T1000 (cell line): Measurements from ENCODE around the gene SLC25A45.

ENCODE experiments used
- DNase-seq: peaks from one replicate; lab custom pipeline; 2025; ENCODE audit warnings: mixed read lengths; lab: John Stamatoyannopoulos, UW

Gene SLC25A45

DNA sequence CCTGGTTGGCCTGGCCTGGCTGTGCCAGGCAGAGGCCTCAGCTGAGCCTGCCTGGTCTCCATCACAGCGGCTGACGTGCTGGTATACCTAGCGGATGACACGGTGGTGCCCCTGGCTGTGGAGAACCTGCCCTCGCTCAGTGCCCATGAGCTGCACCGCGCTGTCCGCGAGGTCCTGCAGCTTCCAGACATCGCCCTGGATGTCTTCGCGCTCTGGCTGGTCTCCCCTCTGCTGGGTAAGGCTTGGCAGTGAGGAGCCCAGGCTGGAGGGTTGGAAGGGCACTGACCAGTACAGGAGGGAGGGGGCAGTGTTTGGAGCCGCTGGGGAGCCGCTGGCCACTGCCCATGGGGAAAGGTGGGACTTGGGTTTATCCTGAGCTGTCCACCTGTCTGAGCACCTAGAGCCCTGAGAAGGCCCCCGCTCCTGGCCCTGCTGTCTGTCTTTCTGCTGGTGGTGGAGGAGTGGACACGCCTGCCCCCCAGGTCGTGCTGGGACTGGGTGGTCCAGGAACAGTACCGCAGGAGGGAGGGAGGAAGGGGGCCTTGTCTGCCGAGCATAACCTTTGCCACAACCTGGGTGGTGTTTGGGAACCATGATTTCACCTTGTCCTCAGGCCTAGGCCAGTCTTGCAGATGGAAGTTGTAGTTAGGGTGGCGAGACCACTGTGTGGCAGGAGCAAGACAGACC, 7.0 kb upstream of the SLC25A45 start:
- no peak for DNase-seq

- no peak for DNase-seq
These were observed 6.3 kb upstream of the SLC25A45 start for GRCh38 chr11:65388731-65389130.

DNA sequence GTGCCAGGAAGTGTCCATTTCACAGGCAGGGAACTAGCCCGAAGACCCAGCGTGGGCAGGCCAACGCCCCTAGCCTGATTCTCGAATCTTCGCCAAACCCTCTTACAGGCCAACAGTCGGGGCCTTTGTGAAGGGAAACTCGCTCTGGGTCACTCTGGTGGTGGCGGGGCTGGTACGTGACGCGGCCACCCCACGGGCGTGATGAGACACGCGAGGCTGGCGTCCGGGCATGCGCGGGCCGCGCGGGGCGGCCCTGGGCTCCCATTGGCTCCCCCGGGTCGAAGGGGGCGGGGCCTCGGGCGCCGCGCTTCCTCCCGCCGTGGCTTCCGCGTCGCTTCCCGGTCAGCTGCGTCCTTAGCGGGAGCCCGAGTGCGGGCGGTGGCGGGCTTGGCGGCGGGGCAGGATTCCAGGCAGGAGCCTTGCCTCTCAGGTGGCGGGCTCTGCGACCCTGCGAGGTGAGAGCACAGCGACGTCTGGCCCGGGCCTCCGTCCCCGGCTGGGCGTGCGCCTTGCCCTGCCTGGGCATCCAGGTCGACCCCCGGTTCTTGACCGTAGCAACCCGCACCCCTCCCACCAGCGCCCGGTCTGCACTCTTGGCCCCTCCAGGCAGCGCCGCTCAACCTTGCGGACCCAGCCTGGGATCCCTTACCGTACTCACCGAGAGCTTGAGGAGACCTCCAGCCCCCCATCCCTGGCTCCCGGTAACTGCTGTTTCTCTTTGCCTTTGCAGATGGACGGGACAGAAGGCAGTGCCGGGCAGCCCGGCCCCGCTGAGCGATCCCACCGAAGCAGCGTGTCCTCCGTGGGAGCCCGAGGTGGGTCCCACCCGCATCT, 4.1 kb upstream of the SLC25A45 start, which contains the start of gene FRMD8:
Gene FRMD8, plus strand, starts transcription at position 331 of the 834 bp plus-strand sequence. Its CDS starts 400 bp downstream, at position 731.
- peak; percentile 82 for DNase-seq

DNA sequence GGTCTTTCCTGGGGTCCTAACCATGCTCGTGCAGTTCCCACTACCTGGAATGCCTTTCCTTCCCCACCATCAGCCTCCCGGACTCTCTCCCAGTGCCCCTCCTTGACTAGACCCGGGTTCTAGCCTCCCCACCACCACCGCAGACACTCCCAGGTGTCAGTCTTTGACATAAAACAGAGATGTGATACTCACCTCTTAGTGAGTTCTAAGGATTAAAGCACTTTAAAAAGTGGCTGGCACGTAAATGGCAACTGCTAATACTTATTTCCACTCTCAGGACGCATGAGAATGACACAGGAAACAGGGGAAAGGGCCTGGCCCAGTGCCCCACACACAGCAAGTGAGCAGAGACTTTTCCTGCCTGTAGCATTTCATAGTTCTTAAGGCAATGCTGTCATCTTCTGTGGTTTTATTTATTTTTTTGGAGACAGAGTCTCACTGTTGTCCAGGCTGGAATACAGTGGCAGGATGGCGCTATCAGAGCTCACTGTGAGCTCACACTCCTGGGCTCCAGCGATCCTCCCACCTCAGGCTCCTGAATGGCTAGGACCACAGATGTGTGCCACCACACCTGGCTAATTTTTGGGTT, 1.9 kb upstream of the SLC25A45 start:
- DNase-seq, result no peak

- DNase-seq, result no peak
These were observed 1.3 kb upstream of the SLC25A45 start for GRCh38 chr11:65383778-65384177.

DNA sequence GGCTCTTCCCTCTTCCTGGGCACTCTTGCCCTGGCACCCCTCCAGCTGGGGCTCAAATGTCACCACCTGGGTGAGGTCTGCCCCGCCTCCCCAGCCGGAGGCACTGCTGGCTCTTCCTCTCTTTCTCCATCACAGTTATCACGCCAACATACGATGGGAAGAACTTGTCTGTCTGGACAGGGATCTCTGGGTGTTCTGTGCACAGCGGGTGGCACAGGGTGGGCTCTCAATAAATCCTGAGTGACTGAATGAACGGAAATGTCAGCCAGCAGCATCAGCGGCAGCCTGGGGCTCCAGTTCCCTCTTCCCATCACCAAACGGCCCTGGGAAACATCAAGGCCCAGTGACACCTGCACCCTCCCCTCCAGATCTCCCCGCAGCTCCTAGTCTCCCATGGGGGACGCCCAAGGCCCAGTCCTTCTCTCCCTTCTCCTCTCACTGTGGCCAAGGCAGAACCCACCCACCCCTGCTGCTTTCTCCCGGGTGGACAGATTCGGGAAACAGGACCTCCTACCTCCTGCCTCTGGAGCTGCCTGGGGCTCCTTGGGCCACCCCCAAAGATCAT, 440 bp upstream of the SLC25A45 start:
- DNase-seq, result no peak

- DNase-seq, result no peak
These were observed 772 bp downstream of the SLC25A45 start for GRCh38 chr11:65381716-65382032.

DNA sequence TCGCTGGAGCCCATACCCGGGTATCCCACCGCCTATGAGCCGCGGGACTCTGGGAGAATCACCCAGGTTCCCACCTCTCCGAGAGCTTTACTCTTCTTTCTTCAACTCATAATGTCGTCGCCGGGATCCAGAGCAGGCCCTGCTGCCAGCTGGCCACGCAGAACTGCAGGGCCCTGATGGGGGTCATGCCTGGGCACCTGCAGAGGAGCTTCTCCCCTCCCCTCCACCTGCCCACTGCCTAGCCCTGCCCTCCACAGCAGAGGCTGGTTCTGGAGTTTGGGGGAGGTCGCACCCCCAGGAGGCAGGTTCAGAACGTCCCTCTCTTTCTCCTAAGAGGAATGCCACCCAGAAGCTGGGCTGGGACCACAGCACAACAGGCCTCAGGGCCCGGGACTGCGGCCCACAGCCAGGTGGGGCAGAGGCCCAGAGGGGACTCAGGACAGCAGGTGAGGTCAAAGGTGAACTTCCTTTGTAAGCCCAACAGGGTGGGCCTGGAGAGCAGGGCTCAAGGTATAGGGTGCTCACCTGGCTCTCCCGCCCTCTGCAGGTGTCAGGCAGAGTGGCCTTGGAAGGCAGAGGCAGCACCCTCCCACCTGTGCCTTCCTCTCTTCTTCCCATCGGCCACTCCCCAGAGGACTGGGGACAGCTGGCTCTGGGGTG, 1.9 kb downstream of the SLC25A45 start:
- no peak for DNase-seq

DNA sequence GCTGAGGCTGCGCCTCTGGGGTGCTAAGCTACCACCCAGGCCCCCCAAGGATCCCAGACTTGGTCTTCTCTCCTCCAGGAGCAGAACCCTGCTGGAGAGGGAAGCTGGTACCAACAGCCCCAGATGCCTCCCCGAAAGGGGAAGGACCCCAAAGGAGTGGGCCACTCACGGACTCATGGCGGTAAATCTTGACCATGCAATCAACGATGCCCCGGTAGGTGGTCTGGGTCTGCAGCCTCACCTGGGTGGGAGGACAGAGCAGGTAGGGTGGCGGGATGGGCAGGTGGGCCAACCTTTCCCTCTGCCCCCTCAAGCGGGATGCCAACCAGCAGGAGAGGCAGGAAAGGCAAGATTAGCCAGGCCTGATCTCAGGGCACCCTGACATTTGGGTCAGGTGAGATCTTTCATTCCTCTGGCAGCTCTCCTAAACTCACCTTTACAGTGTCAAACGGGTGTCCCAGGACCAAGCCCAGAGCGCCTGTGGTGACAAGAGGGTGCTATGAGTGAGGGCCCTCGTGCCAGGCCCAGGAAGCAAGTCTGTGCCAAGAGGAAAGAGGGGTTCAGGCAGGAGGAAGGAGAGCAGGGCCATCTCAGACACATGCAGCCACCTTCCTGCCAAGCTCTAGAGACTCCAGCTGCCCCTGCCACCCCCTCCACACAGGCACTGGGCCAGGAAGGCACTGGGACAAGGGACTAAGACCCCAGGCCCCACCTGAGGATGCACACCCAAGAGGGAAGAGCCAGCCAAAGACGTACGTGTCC, 2.6 kb downstream of the SLC25A45 start:
- DNase-seq, result no peak

GRCh38 chr11:65378928-65379638, 3.4 kb downstream of the SLC25A45 start:
- no peak for DNase-seq

GRCh38 chr11:65378208-65378927, 4.1 kb downstream of the SLC25A45 start:
- DNase-seq, result no peak

GRCh38 chr11:65377777-65378176, 4.7 kb downstream of the SLC25A45 start:
- DNase-seq, result no peak

DNA sequence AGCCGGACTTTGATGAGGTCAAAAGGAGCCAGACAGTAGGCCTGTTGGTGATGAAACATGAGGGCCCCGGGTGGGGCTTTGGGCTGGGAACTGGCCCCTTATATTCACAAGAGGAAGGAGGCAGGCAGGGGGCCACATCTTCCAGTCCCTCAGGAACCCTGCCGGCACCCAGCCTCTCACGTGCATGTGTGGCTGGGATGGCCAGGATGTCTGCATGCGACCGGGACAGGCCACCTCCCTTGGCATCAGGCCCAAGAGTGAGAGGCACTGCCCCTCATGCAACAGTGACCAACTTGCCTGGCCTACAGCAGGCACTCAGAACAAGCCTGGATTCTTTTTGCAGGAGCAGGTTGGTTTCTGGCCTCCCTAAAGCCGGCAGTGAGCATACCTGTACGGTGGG, 5.4 kb downstream of the SLC25A45 start:
- no peak for DNase-seq

GRCh38 chr11:65376138-65376713, 6.2 kb downstream of the SLC25A45 start:
- no peak for DNase-seq

- no peak for DNase-seq
These were observed 7.4 kb downstream of the SLC25A45 start for GRCh38 chr11:65375012-65375411.

DNA sequence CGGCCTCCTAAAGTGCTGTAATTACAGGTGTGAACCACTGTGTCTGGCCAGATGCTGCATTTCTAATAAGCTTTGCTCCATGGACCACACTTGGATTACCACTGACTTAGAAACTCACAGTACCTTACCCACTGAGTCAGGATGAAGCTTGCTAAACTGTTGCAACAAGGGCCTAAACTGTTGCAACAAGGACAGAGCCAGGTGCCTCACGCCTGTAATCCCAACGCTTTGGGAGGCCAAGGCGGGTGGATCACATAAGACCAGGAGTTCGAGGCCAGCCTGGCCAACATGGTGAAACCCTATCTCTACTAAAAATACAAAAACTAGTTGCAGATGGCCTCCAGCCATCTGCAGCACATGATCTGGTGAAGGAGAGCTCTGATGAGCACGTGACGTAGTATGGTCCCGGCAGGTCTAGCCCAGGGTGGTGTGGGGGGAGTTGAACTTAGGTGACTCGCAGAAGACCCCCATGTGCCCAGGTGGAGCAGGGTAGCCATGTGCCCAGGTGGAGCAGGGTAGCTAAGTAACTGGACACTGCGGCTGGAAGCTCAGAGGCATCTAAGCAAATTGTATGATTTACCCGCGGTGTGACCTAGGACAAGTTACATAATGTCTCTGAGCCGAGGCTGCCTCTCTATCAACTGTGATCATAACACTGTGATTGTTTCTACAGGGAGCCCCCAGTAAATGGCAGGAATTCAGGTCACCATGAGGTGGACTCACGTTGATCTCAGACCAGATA, 8.4 kb downstream of the SLC25A45 start:
- no peak for DNase-seq

DNA sequence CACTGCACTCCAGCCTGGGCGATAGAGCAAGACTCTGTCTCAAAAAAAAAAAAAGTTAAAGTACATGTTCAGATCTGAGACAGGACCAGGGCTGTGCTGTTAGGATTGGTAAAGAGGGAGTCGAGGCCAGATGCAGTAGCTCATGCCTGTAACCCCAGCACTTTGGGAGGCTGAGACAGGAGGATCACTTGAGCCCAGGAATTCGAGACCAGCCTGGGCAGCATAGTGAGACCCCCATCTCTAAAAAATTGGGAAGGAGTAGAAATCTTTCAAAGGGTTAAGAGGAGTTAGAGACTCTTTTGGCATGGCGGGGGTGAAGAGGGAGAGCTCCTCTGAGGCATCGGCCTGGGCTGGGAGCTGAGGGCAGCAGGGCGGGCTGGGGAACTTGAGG, 11.8 kb downstream of the SLC25A45 start:
- DNase-seq, result no peak

GRCh38 chr11:65366340-65366773, 16.1 kb downstream of the SLC25A45 start:
- no peak for DNase-seq

DNA sequence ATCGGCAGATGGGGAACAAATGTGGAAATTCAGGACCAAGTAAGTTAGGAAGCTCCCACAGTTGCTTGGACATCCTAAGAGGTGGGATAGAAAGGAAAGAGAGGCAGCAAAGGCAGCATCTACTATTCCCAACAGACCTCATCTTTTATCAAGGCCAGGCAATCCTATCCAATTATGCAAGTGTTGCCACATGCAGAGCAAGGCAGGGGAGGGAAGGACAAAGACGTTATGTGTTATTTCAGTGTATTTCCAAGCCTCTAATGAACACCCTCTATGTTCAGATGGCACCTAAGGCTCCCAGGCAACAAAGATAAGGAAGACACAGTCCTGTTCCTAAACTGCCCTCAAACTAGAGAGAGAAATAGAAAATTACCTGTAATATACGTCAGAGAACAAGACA, 18.7 kb downstream of the SLC25A45 start:
- DNase-seq, result no peak
